GM18526 (cell line): ENCODE data around the gene ZMYM2.

Source experiments
- POLR2A ChIP-seq: IDR thresholded peaks from 3 replicates; pipeline ENCODE4 v1.6.1; 2011; ENCODE audit not compliant: insufficient read length; ENCODE audit errors: extremely low read depth

The ZMYM2 gene

DNA sequence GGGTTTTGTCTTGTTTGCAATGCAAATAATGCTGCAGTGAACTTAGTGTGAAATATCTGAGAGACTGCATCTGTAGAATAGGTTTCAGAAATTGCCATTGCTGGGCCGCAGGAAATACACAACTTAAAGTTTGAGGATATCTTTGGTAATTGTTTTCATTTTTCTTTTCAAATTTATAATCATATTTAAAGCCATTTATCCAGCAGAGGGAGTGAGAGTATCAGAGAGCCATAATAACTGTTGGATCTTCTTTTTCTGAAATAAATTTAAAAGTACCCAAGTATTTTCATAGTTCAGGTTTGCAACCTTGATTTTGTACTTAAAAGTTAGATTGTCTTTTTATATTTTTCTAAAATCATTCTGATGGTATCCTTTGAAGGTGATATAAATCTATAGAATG lies 99.4 kb downstream of the ZMYM2 start:
- no peak for TF ChIP-seq POLR2A

DNA sequence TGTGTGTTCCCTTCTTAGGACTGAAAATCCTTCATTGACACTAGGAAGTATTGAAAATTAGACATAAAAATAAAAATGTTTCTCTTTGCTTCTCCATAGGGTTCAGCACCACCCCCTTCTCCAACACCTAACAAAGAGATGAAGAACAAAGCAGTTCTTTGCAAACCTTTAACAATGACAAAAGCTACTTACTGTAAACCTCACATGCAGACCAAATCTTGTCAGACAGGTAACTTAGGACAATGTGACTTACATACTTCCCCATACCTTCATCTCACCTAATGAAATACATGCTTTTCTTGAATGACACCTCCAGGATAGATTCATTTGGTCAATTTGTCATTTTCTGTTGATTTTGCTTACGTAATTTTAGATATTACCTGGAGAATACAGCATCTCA lies 99.9 kb downstream of the ZMYM2 start:
- no peak for TF ChIP-seq POLR2A

DNA sequence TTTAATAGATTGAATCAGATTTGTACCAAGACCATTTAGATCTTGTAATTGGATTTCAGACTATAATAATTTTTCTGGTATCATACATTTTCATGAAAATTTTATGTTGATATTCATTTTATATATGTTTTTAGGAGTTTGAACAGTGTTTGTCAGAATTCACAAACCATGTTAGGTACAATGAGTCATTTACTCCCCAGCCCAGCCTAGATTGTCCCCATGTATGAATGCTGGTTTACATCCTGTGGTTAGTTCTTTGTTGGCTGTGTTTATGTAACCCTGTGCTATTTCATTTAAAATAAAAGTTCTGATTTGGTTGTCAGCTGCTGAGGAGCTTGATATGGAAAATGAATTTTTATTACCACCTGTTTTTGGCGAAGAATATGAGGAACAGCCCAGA lies 105.6 kb downstream of the ZMYM2 start:
- no peak for TF ChIP-seq POLR2A

DNA sequence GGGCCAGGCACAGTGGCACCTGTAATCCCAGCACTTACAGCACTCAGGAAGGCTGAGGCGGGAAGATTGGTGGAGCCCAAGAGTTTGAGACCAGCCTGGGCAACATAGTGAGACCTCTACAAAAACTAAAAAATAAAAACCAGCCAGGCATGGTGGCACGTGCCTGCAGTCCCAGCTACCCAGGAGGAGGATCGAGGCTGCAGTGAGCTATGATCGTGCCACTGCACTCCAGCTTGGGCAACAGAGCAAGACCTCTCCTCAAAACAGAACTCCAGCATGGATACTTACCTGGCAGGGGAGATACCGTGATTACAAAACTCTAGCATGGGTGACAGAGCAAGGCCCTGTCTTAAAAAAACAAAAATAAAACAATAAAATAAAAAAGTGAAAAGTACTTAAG lies 107.0 kb downstream of the ZMYM2 start:
- no peak for TF ChIP-seq POLR2A

DNA sequence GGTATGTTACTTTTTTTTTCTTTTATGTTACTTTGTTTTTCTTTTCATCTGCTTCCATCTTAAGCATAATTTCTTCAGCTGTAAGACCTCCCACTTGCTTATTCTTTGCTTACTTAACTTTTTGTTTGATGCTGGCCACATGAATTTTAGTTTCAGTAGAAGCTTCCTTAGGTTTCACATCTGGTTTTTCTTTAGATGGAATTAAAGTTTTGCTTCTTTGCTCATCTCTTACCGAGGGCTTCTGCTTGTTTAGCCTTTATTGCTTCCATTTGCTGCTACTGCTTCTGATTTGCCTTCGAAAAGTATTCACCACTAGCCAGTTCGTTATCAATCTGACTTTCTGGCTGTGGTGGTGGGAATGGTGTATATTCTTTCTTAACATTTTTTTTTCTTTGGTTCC lies 111.4 kb downstream of the ZMYM2 start:
- no peak for TF ChIP-seq POLR2A

DNA sequence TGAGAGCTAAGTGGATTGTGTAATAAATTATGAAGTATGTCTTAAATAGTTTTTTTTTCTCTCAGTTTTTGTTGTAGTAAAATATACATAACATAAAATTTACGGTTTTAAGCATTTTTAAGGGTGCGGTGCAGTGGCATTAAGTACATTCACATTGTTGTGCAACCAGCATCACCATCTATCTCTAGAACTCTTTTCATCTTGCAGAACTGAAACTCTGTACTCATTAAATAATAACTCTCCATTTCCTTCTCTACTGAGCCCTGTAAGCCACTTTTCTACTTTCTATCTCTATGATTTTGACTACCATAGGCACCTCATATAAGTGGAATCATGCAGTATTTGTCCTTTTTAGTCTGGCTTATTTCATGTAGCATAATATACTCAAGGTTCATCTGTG lies 115.2 kb downstream of the ZMYM2 start:
- TF ChIP-seq POLR2A: no peak

DNA sequence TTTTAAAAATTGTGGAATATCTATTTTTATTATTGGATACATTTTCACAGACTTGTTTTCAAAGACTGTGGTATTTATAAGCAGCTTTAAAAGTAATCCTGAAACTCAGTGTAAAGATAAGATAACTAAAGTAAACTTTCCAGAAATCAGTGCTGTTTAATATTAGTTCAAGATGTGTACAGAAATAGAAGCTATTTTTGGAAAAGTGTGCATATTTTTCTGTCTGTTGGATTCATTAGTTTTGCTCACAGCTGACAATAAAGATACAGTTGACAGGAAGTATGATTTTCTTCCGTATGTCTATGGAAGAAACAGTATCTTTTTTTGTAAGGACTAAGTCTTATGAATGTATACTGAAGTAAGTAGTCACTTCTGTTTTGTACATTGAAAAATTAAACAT lies 116.4 kb downstream of the ZMYM2 start:
- TF ChIP-seq POLR2A: no peak

DNA sequence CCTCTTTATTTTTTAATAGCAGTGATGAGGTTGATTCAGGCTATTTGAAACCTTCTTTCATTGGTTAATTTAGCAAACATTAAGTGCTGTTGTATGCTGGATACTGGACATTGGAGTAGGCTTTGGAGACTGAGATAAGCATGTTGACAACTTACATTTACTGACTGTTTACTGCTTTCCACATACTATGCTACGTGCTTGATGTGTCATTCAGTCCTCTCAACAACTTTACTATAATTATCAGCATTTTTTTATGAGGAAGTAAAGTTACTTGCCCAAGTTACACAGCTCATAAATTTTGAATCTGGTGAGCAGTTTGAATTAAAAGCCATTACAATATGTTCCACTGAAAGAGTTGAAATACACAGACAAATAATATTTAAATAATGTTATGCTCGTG lies 118.6 kb downstream of the ZMYM2 start:
- TF ChIP-seq POLR2A: no peak

DNA sequence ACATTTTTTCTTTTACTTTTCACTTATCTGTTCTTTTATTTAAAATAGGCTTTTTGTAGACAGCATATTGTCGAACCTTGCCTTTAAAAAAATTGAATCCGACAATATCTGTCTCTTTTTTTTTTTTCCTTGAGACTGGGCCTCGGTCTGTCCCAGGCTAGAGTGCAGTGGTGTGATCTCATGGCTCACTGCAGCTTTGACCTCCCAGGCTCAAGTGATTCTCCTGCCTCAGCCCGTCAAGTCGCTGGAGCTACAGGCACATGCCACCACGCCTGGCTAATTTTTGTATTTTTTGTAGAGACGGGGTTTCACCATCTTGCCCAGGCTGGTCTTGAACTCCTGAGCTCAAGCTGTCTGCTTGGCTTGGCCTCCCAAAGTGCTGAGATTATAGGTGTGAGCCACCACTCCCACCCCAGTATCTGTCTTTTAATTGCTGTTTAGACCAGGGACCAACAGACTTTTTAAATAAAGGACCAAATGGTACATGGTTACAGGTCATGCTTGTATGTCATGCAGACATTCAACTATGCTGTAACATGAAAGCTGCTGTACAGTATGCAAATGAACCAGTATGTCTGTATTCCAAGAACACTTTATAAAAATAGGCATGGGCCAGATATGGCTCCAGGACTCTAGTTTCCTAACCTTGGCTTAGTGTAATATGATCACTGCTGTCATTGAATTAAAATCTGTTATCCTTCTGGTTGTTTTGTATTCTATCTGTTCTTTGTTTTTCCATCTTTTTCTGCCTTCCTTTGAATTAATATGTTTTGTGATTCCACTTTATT lies 122.0 kb downstream of the ZMYM2 start:
- no peak for TF ChIP-seq POLR2A

DNA sequence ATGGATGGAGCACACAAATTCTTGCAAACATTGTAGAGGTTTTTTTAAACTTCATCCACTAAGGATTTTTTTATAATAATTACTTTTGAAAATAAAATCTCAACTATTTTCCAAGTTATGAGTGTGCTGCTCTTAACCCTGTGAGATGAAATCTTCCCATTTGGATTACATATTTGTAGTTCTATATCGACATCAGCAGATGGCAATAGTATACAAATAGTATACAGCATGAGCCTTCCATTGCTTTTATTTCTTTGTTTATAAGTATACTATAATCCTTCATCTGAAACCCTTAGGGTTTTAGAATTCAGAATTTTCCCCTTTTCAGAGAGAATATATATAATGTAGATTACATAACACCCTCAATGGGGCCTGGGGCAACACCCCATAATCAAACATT lies 131.8 kb downstream of the ZMYM2 start:
- no peak for TF ChIP-seq POLR2A

DNA sequence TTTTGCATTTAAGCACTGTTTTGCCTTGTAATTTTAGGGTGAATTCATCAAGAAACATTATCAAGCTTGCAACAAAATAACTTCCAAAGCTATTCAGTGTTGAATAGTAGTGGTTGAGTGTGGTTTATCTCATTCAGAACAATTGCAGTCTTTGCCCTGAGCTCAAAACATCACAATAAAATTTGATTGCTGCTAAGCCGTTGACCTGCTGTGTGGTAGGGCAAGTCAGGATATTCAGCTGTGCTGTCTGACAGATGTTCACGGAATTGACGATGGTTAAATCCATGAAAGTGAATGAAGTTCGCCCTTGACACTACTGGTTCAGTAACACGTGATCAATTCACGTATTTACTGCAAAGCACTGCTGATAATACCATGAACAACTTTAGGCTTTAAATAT lies 135.4 kb downstream of the ZMYM2 start:
- TF ChIP-seq POLR2A: no peak

DNA sequence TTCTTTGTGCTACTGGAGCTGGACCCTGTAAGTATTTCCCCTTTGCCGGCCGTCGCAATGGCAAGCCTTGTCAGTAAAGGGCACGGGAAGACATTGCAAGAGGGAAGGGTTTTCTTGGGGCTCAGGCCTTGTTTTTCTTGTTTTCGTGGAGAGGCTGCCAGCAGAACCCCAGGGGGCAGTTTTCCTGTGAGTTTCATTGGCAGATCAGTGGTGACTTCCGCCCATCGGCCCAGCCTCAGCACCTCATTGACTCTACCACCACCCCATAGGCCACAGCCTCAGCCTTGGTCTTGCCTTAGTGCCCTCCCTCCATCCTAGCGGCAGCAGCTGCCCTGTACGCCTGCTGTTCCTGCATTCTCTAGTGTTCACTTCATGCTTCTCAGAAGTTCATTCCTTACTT lies 140.8 kb downstream of the ZMYM2 start:
- TF ChIP-seq POLR2A: no peak

DNA sequence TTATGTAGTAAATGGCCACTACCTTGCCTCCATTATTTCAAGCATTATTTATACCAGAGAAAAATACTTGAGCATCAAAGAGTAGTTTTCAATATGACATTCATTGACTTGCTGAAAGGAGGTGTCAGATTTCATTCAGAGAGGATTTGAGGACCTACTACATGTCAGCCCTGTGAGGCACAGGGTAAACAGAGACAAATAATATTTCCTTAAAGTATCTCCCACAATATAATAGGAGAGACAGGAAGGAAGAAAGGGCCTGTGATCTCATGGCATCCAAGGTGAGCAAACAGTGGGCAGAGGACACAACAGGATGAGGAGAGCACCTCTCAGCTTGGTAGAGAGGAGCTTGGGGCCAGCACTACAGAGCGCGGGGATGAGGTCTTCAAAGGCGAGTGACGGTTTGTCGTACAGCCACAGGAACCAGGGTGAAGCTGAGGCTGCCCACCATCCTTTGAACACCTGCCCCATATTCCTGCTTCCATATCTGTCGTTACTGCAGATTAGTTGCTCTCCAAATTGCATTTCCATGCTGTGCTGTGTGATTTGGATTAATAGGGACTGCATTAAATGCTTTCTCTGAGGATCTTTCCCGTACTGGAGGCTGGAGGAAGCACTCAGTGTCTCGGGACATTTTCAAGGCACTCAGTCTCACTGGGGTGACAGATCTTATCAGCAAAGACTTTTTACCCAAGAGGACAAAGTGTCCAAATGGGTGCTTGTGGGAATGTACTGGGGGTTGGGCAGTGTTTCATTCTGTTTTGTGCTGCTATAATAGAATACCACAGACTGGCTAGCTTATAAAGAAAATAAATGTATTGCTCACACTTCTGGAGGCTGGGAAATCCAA lies 143.2 kb downstream of the ZMYM2 start:
- no peak for TF ChIP-seq POLR2A

DNA sequence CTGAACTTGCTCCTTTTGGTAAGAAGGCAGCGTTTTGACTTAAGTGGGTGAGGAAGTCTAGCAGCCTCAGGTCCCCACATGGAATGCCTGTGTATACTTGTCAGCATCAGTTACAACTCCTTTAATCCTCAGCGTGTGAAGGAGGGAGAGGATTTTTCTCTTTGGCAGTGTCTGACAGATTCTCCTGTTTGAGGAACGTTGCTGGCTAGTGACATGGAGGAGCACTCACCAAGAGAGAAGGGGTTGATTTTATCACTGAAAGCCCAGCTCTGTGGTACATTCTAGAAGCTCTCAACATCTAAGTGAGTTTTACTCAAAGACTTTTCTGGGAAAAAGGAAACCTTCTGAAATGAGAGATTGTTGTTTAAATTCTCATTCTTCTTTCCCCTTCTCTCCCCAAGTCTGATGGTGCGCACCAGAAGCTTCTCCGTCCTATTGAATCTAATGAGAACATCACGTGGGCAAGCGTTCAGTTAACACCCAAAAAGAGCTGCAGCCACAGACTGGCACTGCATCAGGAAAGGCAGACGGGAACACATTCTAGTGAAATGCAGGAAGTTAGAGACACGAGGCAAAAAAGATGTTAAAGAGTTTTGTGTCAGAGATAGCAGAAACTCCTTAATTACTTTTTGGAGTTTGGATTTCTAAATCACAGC lies 144.1 kb downstream of the ZMYM2 start:
- TF ChIP-seq POLR2A: no peak

DNA sequence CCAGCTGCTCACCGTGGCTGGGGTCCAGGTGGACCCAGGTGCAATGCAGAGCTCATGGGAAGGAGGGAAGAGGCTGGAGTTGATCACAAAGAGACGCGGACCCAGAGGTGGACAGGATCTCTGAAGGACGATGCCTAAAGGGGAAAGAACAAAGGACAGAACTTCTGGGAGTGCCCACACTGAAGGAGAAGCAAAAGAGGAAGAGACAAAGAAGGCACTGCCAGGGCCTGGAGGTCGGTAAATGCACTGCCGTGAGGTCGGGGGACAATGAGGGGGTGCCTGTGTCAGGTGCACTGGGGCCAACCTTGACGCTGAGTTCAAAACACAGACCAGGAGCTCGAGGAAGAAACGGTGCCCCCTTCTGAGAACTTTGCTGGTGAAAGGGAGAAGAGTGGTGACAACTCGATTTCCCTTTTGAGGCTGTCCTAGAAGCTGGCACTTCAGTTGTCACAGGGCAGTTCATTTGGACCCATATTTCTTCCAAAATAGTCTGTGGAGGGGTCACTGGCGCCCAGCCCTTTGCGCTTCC lies 146.7 kb downstream of the ZMYM2 start:
- no peak for TF ChIP-seq POLR2A

DNA sequence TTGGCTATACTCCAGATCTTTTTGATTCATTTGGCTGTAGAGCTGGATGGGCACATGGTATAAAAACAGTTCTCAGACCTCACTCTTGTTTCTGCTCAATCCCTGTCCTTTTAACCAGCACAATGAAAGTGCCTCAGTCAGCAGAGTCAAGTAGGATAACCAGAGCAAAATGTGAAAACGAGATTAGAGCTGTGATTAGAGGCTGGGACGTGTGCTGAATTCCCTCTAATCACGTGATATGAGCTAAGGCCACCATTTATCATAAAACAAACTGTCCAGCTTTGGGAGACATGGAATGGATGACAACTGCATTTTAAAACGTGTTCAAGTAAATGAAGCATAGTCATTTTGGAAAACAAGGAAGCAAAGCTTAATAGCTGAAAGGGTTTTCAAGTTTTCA lies 148.2 kb downstream of the ZMYM2 start:
- no peak for TF ChIP-seq POLR2A
